ENCODE results near the gene OR2J3.

- TF ChIP-seq ZNF318 (CRISPR knock-in tag; IDR thresholded peaks at IDR 0.05) (no peak), CHD4 (IDR thresholded peaks at IDR 0.05; ENCODE audit: borderline replicate concordance, low read length) (no peak), FOXP1 (IDR thresholded peaks at IDR 0.05) (no peak), FOXP1 (CRISPR knock-in tag; IDR thresholded peaks at IDR 0.05) (no peak), EP300 (IDR thresholded peaks at IDR 0.05; ENCODE audit: low read depth in 2 of 2, low read length in 2 of 2) (no peak), EP300 (CRISPR knock-in tag; IDR thresholded peaks at IDR 0.05; ENCODE audit: borderline replicate concordance) (no peak), MAFF (IDR thresholded peaks at IDR 0.05; ENCODE audit: low read depth, low read length) (no peak), ZNF790 (CRISPR knock-in tag; IDR thresholded peaks at IDR 0.05; ENCODE audit: borderline replicate concordance) (no peak), EZH2 (conservative IDR thresholded peaks at IDR 0.05; ENCODE audit: low read depth, low read length) (no peak), ZNF281 (CRISPR knock-in tag; IDR thresholded peaks at IDR 0.05; ENCODE audit: borderline replicate concordance) (no peak)
Observed at GRCh38 chr6:29142309-29142708, 34.5 kb downstream of the OR2J3 start.

All from HepG2 (cell line).